ENCODE measurements around the gene EMC9. TPM values are rescaled to one million over a fixed set of nuclear protein-coding genes. Genes with fewer than 3 reads are reported as not detected.
"Not testable (repeated sequence)": the region's sequence is repeated elsewhere in the genome, so short reads cannot be mapped to it uniquely, and the experiment has no call there.

Gene EMC9
- total RNA-seq, 4 donors from 2014 or later, result 6.0 to 12.1 (median 10.9) TPM

- no peak for TF ChIP-seq CTCF (IDR thresholded peaks at IDR 0.05)
- TF ChIP-seq POLR2A (IDR thresholded peaks at IDR 0.05), result no peak
- no peaks in the 10 kb centered on the region for H3K9me3 ChIP-seq
- DNase-seq, result no peak
- 15% methylated on average over 10 to 13 of the region's 15 CpGs for WGBS, 2 donors
- peaks cover under 1 to 19% (median 2%) of the 10 kb centered on the region in 3 donors for H3K36me3 ChIP-seq
- peak overlapping the region; percentile 96 to 99 (median 99) for H3K27ac ChIP-seq
- H3K27me3 ChIP-seq, result no peaks in the 10 kb centered on the region
- H3K4me1 ChIP-seq, result peaks cover 12 to 38% (median 17%) of the 10 kb centered on the region in 3 donors
- peak overlapping the region; percentile 46 to 84 (median 68) for H3K4me3 ChIP-seq
- intact Hi-C loops (cut with DNase I), result no loop called here
Measured at GRCh38 chr14:24113379-24113800, 28.0 kb downstream of the EMC9 start.

- no peaks in the 10 kb centered on the region for H3K36me3 ChIP-seq
- no peak for TF ChIP-seq POLR2A (IDR thresholded peaks at IDR 0.05)
- no peak for TF ChIP-seq CTCF (IDR thresholded peaks at IDR 0.05)
- 68 to 79% methylated on average over 1 of the region's 1 CpG for WGBS, 2 donors
- no peak for DNase-seq
- no peak overlapping the region for H3K27ac ChIP-seq
- intact Hi-C loops (cut with DNase I), result no loop called here
- no peaks in the 10 kb centered on the region for H3K27me3 ChIP-seq
- H3K4me1 ChIP-seq, result peaks cover 3 to 23% (median 7%) of the 10 kb centered on the region in 3 donors
- H3K9me3 ChIP-seq, result no peaks in the 10 kb centered on the region
- H3K4me3 ChIP-seq, result no peak overlapping the region
Measured at GRCh38 chr14:24110523-24110922, 30.9 kb downstream of the EMC9 start.

GRCh38 chr14:24110060-24110459, 31.3 kb downstream of the EMC9 start:
- Histone ChIP-seq H3K27me3 (no peaks in the 10 kb centered on the region), H3K36me3 (peaks cover 0 to under 1% (median 0%) of the 10 kb centered on the region in 3 donors), H3K9me3 (no peaks in the 10 kb centered on the region), H3K27ac (no peak overlapping the region), H3K4me3 (no peak overlapping the region), H3K4me1 (peaks cover 2 to 21% (median 5%) of the 10 kb centered on the region in 3 donors)
- 67 to 71% methylated on average over 9 of the region's 9 CpGs for WGBS, 2 donors
- intact Hi-C loops (cut with DNase I), result no loop called here
- TF ChIP-seq CTCF (IDR thresholded peaks at IDR 0.05), result no peak
- no peak for TF ChIP-seq POLR2A (IDR thresholded peaks at IDR 0.05)
- DNase-seq, result no peak

- no peak for DNase-seq
- H3K4me3 ChIP-seq, result no peak overlapping the region
- intact Hi-C loops (cut with DNase I), result no loop called here
- peaks cover 0 to 14% (median 0%) of the 10 kb centered on the region in 3 donors for H3K36me3 ChIP-seq
- H3K4me1 ChIP-seq, result peaks cover 2 to 17% (median 2%) of the 10 kb centered on the region in 3 donors
- TF ChIP-seq CTCF (IDR thresholded peaks at IDR 0.05) (no peak), POLR2A (IDR thresholded peaks at IDR 0.05) (no peak)
- H3K27ac ChIP-seq, result peak overlapping the region in 2 of 4 donors; percentile 37 to 54
- 39 to 42% methylated on average over 5 of the region's 5 CpGs for WGBS, 2 donors
- no peaks in the 10 kb centered on the region for H3K27me3 ChIP-seq
- no peaks in the 10 kb centered on the region for H3K9me3 ChIP-seq
Measured at GRCh38 chr14:24108336-24108874, 33.0 kb downstream of the EMC9 start.

GRCh38 chr14:24106672-24107271, 34.6 kb downstream of the EMC9 start:
- no peak overlapping the region for H3K4me3 ChIP-seq
- no peaks in the 10 kb centered on the region for H3K27me3 ChIP-seq
- 75 to 84% methylated on average over 4 of the region's 4 CpGs for WGBS, 2 donors
- no peak overlapping the region for H3K27ac ChIP-seq
- intact Hi-C loops (cut with DNase I), result no loop called here
- TF ChIP-seq CTCF (IDR thresholded peaks at IDR 0.05) (no peak), POLR2A (IDR thresholded peaks at IDR 0.05) (no peak)
- peaks cover 0 to 24% (median 6%) of the 10 kb centered on the region in 3 donors for H3K36me3 ChIP-seq
- peaks cover 0 to 14% (median 0%) of the 10 kb centered on the region in 3 donors for H3K4me1 ChIP-seq
- H3K9me3 ChIP-seq, result no peaks in the 10 kb centered on the region
- no peak for DNase-seq

GRCh38 chr14:24105609-24106239, 35.7 kb downstream of the EMC9 start:
- H3K4me1 ChIP-seq, result peaks cover 0 to 14% (median 0%) of the 10 kb centered on the region in 3 donors
- H3K9me3 ChIP-seq; DNase-seq; intact Hi-C loops (cut with DNase I); H3K27ac ChIP-seq; H3K27me3 ChIP-seq; H3K4me3 ChIP-seq: not testable (repeated sequence)
- peaks cover 0 to 34% (median 6%) of the 10 kb centered on the region in 3 donors for H3K36me3 ChIP-seq
- 84 to 93% methylated on average over 8 of the region's 8 CpGs for WGBS, 2 donors
